CMK (cell line): ENCODE measurements around the gene OR5K2.

Source experiments
- DNase-seq: peaks from one replicate; pipeline ENCODE4 v3.0.0-alpha.2; 2010; ENCODE audit warnings: low read depth

Gene OR5K2

GRCh38 chr3:98522544-98523281 lies 25.2 kb downstream of the OR5K2 start, which contains the start of gene CLDND1:
Gene CLDND1, minus strand, starts transcription at chr3:98522902. Its CDS starts 1,478 bp downstream, at chr3:98521424.
- peak; percentile 77 for DNase-seq

- no peak for DNase-seq
Observed at GRCh38 chr3:98525494-98525893, 28.0 kb downstream of the OR5K2 start.

- no peak for DNase-seq
Observed at GRCh38 chr3:98528474-98529346, 31.2 kb downstream of the OR5K2 start.

- DNase-seq, result no peak
Observed at GRCh38 chr3:98529856-98530459, 32.5 kb downstream of the OR5K2 start.

GRCh38 chr3:98530676-98531075 lies 33.2 kb downstream of the OR5K2 start:
- no peak for DNase-seq

- DNase-seq, result no peak
Observed at GRCh38 chr3:98531622-98532274, 34.3 kb downstream of the OR5K2 start, which contains the start of gene GPR15. Gene GPR15, plus strand, starts transcription at chr3:98531978. Its CDS starts 56 bp downstream, at chr3:98532034.

GRCh38 chr3:98532275-98532637 lies 34.8 kb downstream of the OR5K2 start:
- DNase-seq, result no peak

GRCh38 chr3:98532709-98533571 lies 35.5 kb downstream of the OR5K2 start:
- DNase-seq, result no peak

GRCh38 chr3:98534168-98534567 lies 36.7 kb downstream of the OR5K2 start:
- no peak for DNase-seq

GRCh38 chr3:98534734-98535133 lies 37.3 kb downstream of the OR5K2 start:
- DNase-seq, result no peak

GRCh38 chr3:98536456-98537017 lies 39.1 kb downstream of the OR5K2 start:
- DNase-seq, result no peak

- no peak for DNase-seq
Observed at GRCh38 chr3:98540346-98540745, 42.9 kb downstream of the OR5K2 start.

GRCh38 chr3:98541695-98542094 lies 44.2 kb downstream of the OR5K2 start:
- DNase-seq, result no peak

GRCh38 chr3:98542623-98543022 lies 45.1 kb downstream of the OR5K2 start:
- DNase-seq, result no peak

- no peak for DNase-seq
Observed at GRCh38 chr3:98545940-98546339, 48.5 kb downstream of the OR5K2 start.
